C1 segment of cervical spinal cord (tissue), 14 donors: ENCODE results near the gene TM2D1.
"Not testable (repeated sequence)": the region's sequence is repeated elsewhere in the genome, so short reads cannot be mapped to it uniquely, and the experiment has no call there.

Experiments
- DNase-seq, 14 donors: peaks; one replicate each; lab custom pipeline; 2025; lab: John Stamatoyannopoulos, UW

Gene TM2D1

GRCh38 chr1:61718996-61719663, 5.8 kb downstream of the TM2D1 start:
- DNase-seq = not testable (repeated sequence)

GRCh38 chr1:61711969-61712368, 13.0 kb downstream of the TM2D1 start:
- no peak for DNase-seq

GRCh38 chr1:61711257-61711656, 13.7 kb downstream of the TM2D1 start:
- not testable (repeated sequence) for DNase-seq

DNA sequence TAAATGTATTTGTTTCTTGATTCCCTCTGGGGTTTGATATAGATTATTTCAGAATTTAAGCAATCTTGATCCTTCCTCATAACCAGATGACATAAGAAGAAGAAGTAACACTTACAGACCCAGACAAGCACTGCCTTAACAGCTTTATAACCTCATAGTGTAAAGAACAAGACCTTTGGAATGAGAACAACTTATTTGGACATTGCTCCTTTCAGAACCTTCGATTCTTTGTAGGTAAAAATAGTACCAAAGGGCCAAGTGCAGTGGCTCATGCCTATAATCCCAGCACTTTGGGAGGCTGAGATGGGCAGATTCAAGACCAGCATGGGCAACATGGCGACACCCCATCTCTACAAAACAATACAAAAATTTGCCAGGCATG, 15.0 kb downstream of the TM2D1 start:
- no peak for DNase-seq

- no peak for DNase-seq
Measured at GRCh38 chr1:61708953-61709907, 15.7 kb downstream of the TM2D1 start.

GRCh38 chr1:61699911-61700851, 24.8 kb downstream of the TM2D1 start:
- DNase-seq = no peak

GRCh38 chr1:61692155-61692800, 32.7 kb downstream of the TM2D1 start:
- no peak for DNase-seq

DNA sequence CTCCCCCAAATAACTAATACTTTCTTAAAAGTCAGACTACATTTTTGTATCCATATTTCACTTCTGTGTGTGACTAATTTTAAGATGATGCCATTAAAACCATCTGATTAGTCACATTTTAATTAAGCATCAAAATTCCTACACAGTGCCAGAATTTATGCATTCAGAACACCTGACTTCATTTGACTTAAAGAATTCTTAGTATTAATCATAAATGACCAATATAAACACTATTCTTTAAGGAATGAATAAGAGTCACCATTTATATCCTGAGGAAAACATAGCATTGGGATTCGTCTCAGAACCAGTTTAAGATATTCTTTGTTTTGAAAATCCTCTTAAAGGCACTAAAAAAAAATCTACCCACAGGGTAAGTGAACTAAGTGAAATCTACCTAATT, 37.0 kb downstream of the TM2D1 start:
- no peak for DNase-seq

GRCh38 chr1:61682891-61683290, 42.0 kb downstream of the TM2D1 start:
- no peak for DNase-seq

DNA sequence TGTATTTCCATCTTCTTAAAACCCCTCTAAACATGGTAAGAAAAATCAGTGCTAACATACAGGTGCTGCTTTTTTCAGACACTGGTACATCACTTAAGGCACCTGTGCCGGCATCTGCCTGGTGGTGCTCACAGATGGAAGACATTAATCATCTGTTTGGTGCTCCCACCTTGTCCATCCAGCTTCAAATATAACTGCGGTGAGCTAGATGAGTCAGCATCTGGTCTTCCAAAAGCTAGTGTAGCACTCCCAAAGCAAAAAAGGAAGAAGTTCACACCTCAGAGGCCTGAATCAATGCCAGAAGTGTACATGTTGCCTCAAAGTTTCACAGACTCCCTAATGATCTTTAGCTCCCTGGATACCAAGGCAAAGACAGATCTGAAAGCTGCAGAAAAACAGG, 44.4 kb downstream of the TM2D1 start:
- DNase-seq = no peak

GRCh38 chr1:61676881-61677280, 48.1 kb downstream of the TM2D1 start:
- DNase-seq = not testable (repeated sequence)

- DNase-seq = no peak
Measured at GRCh38 chr1:61674221-61674620, 50.7 kb downstream of the TM2D1 start.

- DNase-seq = no peak
Measured at GRCh38 chr1:61672376-61672775, 52.6 kb downstream of the TM2D1 start.

- DNase-seq = no peak
Measured at GRCh38 chr1:61670445-61670844, 54.5 kb downstream of the TM2D1 start.

DNA sequence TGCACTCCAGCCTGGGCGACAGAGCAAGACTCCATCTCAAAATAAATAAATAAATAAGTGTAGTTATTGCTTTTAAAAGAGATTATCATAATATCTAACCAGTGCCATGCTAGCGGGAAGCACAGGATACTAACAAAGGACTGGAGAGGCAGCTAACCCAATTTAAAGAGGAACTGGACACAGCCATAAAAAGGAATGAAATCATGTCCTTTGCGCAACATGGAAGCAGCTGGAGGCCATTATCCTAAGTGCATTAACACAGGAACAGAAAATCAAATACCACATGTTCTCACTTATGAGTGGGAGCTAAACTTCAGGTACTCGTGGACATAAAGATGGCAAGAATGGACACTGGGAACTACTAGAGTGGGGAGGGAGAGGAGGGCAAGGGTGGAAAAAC, 54.9 kb downstream of the TM2D1 start:
- no peak for DNase-seq

DNA sequence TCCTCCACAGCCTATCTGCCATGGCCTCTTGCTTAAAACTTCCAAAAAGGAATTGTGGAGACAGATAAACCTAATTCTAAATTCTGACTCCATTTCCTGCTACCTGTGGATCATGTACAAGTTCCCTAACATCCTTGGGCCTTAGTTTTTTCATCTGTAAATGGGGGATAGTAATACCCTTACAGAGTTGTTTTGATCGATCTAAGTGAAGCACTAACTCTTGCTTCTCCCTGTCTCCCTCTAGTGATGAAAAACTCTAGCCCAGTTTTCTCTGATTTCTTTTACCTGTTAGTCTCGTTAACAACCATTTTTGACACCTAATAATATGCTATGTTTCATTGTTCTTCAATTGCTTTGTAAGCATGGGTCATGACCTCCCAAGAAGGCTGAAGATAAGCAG, 65.9 kb downstream of the TM2D1 start:
- DNase-seq = no peak

- no peak for DNase-seq
Measured at GRCh38 chr1:61655453-61655852, 69.5 kb downstream of the TM2D1 start.

- DNase-seq = no peak
Measured at GRCh38 chr1:61654067-61654466, 70.9 kb downstream of the TM2D1 start.

- DNase-seq = no peak
Measured at GRCh38 chr1:61648983-61649742, 75.8 kb downstream of the TM2D1 start.

DNA sequence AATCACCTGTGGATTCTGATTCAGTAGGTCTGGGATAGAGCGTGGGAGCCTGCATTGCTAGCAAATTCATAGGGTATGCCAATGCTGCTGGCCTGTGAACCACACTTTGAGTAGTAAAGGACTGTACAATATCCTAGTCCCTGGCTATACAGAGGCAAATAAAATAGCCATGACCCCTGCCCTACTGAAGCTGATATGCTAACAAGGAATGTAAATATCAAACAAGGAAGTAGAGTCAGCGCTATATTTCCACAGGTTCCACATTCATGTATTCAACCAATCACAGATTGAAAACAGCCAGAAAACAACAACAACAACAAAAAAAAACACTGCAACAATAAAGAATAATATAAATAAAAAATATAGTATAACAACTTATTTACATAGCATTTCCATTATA, 77.8 kb downstream of the TM2D1 start:
- no peak for DNase-seq

GRCh38 chr1:61645476-61645875, 79.5 kb downstream of the TM2D1 start:
- DNase-seq = no peak
